ENCODE results near the gene PTP4A1.

- no peak for TF ChIP-seq POLR2AphosphoS5 (IDR thresholded peaks at IDR 0.05; ENCODE audit: low read depth, low read length)
- no peak for TF ChIP-seq POLR2A (IDR thresholded peaks at IDR 0.05; ENCODE audit: low read depth, low read length)
- no peak for TF ChIP-seq TAF1 (IDR thresholded peaks at IDR 0.05; ENCODE audit: borderline replicate concordance, low read depth, low read length)
Observed at GRCh38 chr6:63537959-63538300, 34.4 kb upstream of the PTP4A1 start.

All from GM12892 (cell line).